Upper lobe of left lung (tissue), 4 donors: ENCODE measurements around the gene RNF7.

ENCODE experiments used
- EP300 ChIP-seq, 4 donors: sonication (generic); formaldehyde crosslinking; IDR thresholded peaks; one replicate each; pipeline ENCODE4 v1.5.1; 2017; ENCODE audit warnings: antibody characterized with exemption in 4 of 4, control low read depth in 2 of 4
- POLR2A ChIP-seq, 4 donors: fragments of 450-650 bp; IDR thresholded peaks; one replicate each; pipeline ENCODE4 v1.5.1; 2016 to 2017; ENCODE audit warnings: antibody characterized with exemption in 4 of 4, mild to moderate bottlenecking in 2 of 4
- POLR2AphosphoS5 ChIP-seq, 2 donors: sonication (generic); formaldehyde crosslinking; IDR thresholded peaks; one replicate each; pipeline ENCODE4 v1.5.1; 2017; ENCODE audit warnings: antibody characterized with exemption in 2 of 2
- TF ChIP-seq, protein P1 (sequence below), 6 experiments: fragments of 450-650 bp in 4 of 6; fragments of 200-600 bp in 2 of 6; sonication (generic) in 2 of 6; IDR thresholded peaks; one replicate each; pipeline ENCODE4 v1.5.1; 2016 to 2019; ENCODE audit warnings: antibody characterized with exemption in 6 of 6

DNA sequence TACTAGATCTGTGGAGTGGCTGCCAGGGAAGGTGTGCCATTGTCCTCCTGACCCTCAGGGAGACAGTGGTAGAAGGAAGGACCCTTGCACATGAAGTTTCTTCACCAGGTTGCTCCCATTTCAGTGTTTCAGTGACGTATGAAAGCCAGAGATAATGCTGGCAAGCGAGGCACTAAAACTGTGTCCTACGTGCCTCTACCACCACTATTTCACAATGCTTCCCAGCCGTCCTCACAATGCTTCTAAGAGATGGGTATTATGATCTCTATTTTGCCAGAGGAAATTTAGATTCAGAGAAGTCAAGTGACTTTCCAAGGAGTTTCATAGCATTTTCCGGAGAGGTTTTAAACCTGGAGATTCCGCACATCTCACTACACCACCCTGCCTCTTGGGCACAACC lies 28.0 kb upstream of the RNF7 start:
- TF ChIP-seq, protein P1, sequence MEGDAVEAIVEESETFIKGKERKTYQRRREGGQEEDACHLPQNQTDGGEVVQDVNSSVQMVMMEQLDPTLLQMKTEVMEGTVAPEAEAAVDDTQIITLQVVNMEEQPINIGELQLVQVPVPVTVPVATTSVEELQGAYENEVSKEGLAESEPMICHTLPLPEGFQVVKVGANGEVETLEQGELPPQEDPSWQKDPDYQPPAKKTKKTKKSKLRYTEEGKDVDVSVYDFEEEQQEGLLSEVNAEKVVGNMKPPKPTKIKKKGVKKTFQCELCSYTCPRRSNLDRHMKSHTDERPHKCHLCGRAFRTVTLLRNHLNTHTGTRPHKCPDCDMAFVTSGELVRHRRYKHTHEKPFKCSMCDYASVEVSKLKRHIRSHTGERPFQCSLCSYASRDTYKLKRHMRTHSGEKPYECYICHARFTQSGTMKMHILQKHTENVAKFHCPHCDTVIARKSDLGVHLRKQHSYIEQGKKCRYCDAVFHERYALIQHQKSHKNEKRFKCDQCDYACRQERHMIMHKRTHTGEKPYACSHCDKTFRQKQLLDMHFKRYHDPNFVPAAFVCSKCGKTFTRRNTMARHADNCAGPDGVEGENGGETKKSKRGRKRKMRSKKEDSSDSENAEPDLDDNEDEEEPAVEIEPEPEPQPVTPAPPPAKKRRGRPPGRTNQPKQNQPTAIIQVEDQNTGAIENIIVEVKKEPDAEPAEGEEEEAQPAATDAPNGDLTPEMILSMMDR (IDR thresholded peaks at IDR 0.05): no peak
- TF ChIP-seq POLR2A (IDR thresholded peaks at IDR 0.05) (no peak), POLR2AphosphoS5 (IDR thresholded peaks at IDR 0.05) (no peak), EP300 (IDR thresholded peaks at IDR 0.05) (no peak)
